ENCODE results near the gene AMOT.

Gene AMOT

GRCh38 chrX:112837531-112837930 lies 3.1 kb downstream of the AMOT start:
- DNase-seq (ENCODE audit: low read depth): no peak

GRCh38 chrX:112835019-112835418 lies 5.6 kb downstream of the AMOT start:
- no peak for DNase-seq (ENCODE audit: low read depth)

DNA sequence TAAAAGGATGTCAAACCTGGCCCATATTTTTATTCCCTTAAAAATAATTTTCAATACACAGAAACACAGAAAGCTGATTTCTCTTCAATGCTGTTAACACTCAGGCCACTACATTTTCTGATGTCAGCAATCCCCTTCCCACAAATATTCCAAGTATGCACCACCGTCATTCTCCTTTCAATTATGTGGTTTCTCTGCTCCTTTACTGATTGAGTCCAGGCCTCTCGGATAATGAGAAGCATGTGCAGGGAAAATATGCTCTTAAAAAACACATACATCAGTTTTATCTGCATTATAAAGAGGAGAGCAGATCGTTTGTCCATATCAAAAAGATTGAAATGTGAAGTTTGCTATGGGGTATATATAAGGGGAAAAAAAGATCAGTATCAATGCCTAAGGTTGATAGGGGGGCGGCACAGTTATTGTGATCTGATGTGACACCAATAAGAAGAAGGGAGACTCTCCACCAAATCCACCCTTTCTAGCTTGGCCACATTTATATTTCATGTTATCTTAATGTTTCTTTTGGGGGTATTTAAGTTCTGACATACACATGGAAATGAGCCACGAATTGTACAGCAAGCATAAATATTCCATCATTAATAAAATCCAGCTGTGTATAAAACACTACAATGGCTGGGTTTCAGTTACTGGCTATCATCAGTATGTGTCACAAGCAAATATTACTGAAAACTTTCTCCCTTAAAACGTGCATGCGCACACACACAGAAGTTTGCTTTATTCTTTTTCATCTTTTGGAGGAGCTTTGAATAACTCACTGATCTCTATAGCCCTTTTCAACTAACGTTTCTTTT lies 6.4 kb downstream of the AMOT start:
- DNase-seq (ENCODE audit: low read depth): no peak

DNA sequence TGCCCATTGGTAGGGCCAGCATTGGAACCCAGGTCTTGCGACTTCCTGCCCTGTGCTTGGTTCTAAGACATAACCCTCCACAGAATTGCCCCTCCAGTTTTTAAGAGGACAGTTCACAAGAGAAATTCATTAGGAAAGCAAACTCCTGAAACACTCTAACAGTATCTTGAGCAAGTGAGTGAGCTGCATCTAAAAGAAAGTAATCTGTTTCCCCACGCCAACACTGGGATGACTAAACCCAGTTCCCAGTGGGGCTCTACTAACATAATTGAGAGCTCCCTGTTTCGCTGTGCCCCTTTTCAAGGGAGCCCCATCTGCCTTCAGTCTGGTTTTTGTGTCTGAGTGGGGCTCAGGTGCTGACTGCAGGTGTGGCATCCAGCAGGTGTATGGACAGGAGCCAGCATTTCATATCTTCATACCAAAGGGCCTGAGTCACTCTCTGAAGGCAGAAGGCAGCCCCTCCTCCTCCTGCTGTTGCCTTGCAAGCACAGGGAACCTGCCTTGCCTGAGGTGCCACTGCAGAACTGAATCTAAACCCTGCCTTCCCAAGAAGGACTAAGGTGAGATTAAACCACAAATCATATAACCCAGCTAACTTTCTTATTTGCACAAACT lies 8.0 kb downstream of the AMOT start:
- no peak for DNase-seq (ENCODE audit: low read depth)

GRCh38 chrX:112830540-112830939 lies 10.1 kb downstream of the AMOT start:
- no peak for DNase-seq (ENCODE audit: low read depth)

- no peak for DNase-seq (ENCODE audit: low read depth)
Observed at GRCh38 chrX:112827292-112827903, 13.2 kb downstream of the AMOT start.

DNA sequence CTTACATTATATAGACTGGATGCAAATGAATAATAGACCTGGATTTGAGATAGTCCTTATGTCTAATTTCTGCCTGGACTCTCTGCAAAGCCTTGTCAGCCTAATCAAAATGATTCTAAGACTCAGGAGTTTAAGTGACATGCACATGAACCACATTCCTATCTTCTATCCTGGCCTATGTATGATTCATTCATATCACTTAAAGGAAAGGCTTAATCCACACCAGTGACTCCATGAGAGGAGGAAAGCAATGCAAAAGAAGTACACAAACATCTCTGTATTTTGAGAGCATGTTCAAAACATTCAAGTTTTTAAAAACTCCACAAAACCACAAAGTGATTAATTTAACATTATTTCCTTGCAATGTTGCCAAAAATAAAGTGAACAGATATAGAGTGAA lies 14.6 kb downstream of the AMOT start:
- no peak for DNase-seq (ENCODE audit: low read depth)

DNA sequence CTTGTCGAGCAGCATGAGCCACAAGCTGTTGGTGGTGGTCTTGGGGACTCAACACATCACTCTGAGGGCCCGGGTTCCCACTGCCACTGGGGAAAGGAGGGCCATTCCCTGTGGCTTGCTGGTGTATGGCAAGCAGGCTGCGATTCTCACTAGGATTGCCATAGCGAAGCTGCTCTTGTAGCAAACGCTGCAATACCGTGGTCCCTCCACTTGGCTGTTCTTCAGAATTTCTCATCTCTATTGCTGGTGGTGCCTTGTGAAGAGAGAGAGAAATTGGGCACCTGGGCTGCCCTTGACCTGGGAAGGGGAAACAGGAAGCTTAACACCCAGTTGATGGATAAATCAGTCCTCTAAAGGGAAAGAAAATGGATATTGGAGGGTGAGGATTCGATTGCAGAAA lies 17.7 kb downstream of the AMOT start:
- no peak for DNase-seq (ENCODE audit: low read depth)

GRCh38 chrX:112820364-112821268 lies 20.0 kb downstream of the AMOT start:
- no peak for DNase-seq (ENCODE audit: low read depth)

DNA sequence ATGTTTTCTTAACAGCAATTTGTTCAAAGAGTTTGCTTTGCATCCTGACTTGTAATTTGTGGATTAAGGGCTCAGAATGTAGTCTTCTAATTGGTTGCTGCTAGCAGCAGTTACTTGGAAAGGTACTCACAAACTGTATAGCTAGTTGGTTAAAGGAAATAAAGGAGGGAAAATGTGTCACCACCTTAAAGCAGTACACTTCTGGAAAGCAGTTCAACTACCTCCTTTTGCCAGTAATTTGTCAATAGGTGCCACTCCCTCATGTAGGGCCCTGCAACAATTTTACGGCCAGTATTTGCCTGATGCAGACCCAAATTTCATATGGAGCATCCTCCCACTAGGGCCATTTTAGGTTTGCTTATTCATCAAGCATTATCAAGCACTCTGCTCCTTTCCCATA lies 20.8 kb downstream of the AMOT start:
- no peak for DNase-seq (ENCODE audit: low read depth)

GRCh38 chrX:112819008-112819640 lies 21.5 kb downstream of the AMOT start:
- no peak for DNase-seq (ENCODE audit: low read depth)

GRCh38 chrX:112818114-112819007 lies 22.3 kb downstream of the AMOT start:
- no peak for DNase-seq (ENCODE audit: low read depth)

DNA sequence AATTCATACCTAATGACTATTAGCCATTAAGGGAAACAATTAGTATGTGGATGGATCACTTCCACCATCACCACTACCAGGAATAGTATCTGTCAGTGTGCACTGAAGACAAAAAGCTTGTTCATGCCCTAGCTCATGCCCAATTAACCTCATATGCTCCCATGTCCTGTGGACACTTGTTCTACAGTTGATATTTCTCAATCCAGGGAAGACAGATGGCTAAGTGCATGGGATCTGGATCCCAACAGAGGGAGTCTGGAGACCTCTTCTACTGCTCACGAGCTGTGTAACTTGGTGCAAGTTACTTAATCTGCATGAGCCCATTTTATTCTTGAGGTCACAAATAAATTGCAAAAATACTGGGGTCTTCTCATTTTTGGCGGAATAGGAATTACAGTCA lies 23.7 kb downstream of the AMOT start:
- no peak for DNase-seq (ENCODE audit: low read depth)

DNA sequence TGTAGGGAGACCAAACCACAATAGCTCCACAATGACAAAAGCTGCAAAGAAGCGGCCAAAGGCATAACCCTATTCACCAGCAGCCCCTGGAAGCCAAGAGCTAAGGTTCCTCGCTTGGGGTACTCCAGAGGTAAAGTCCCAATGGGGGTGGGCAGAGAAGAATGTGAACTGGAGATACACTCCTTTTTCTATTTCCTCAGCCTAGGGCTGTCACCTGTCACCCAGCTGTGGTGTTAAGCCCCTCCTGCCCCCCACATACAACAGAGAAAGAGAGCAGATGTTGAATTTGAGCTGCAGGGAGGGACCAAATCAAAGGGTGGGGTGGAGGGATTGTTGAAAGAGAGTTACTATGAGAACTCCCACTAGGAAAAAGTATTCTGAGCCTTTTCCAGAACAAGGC lies 26.1 kb downstream of the AMOT start:
- no peak for DNase-seq (ENCODE audit: low read depth)

GRCh38 chrX:112812741-112813140 lies 27.9 kb downstream of the AMOT start:
- no peak for DNase-seq (ENCODE audit: low read depth)

- no peak for DNase-seq (ENCODE audit: low read depth)
Observed at GRCh38 chrX:112808651-112809195, 31.9 kb downstream of the AMOT start.

- no peak for DNase-seq (ENCODE audit: low read depth)
Observed at GRCh38 chrX:112808007-112808406, 32.6 kb downstream of the AMOT start.

- DNase-seq (ENCODE audit: low read depth): no peak
Observed at GRCh38 chrX:112803060-112803459, 37.6 kb downstream of the AMOT start.

- DNase-seq (ENCODE audit: low read depth): no peak
Observed at GRCh38 chrX:112802541-112802940, 38.1 kb downstream of the AMOT start.

DNA sequence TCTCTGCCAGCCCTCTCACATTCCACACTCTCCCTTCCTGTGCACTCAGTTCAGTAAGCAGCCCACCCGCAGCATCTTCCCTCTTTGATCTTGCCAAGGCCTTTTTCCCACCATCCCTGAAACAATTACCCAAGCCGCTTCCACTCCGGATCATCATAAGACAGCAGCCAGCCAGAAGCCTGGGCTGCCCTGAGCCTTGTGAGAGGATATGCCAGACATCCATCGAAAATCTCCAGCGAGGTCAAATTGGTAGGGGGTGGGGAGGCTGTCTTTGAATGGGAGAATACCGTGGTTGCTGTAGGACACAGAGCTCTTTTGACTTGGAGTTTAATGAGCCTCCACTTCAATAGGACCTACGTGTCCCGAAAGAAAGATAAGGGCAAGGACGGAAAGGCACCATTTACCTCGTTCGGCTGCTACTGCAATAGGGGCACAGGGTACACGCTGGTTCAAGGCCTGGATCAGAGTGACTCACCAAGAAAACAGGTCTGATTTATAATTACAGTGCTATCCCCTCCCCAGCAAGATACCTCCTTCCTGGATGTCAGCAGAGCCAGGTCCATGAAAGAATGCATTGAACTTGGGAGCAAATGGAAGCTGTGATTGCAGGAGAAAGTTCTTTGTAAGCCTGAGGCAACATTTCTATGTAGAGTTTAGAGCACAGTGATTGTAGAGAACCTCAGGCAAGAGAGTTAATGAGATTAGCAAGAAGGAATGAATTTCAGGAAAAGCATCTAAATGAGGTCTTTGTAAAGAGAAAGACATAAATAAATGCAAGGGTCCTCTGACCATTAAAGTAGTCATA lies 39.5 kb downstream of the AMOT start:
- no peak for DNase-seq (ENCODE audit: low read depth)

Measured in activated T-cell treated with anti-CD3 and anti-CD28 coated beads for 1 hour (primary cell).